GM03348 (cell line): ENCODE results near the gene CAMTA1.
"Not testable (repeated sequence)": the region's sequence is repeated elsewhere in the genome, so short reads cannot be mapped to it uniquely, and the experiment has no call there.

Source experiments
- DNase-seq: peaks from one replicate; pipeline ENCODE4 v3.0.0; 2012; ENCODE audit warnings: low spot score

Gene CAMTA1

GRCh38 chr1:6785318-6785727, at the start of gene CAMTA1:
TSS of gene CAMTA1 (plus strand) at chr1:6785454. CDS start at chr1:6785531, 77 bp downstream.
- DNase-seq: no peak

GRCh38 chr1:6738987-6739676, 46.1 kb upstream of the CAMTA1 start:
- no peak for DNase-seq

- DNase-seq: not testable (repeated sequence)
Measured at GRCh38 chr1:6742676-6743188, 42.5 kb upstream of the CAMTA1 start.

GRCh38 chr1:6743189-6744101, 41.8 kb upstream of the CAMTA1 start:
- DNase-seq: peak; percentile 85

GRCh38 chr1:6745073-6745472, 40.2 kb upstream of the CAMTA1 start:
- no peak for DNase-seq

GRCh38 chr1:6747674-6748073, 37.6 kb upstream of the CAMTA1 start:
- DNase-seq: no peak

- DNase-seq: no peak
Measured at GRCh38 chr1:6750490-6750889, 34.8 kb upstream of the CAMTA1 start.

GRCh38 chr1:6753320-6754140, 31.7 kb upstream of the CAMTA1 start:
- DNase-seq: no peak

GRCh38 chr1:6756457-6756856, 28.8 kb upstream of the CAMTA1 start:
- no peak for DNase-seq

GRCh38 chr1:6757719-6758435, 27.4 kb upstream of the CAMTA1 start:
- peak; percentile 53 for DNase-seq

GRCh38 chr1:6761196-6761737, 24.0 kb upstream of the CAMTA1 start:
- no peak for DNase-seq

GRCh38 chr1:6762060-6762459, 23.2 kb upstream of the CAMTA1 start:
- no peak for DNase-seq

- DNase-seq: peak; percentile 78
Measured at GRCh38 chr1:6770751-6771440, 14.4 kb upstream of the CAMTA1 start.

- DNase-seq: no peak
Measured at GRCh38 chr1:6771441-6771769, 13.8 kb upstream of the CAMTA1 start.

GRCh38 chr1:6774381-6774780, 10.9 kb upstream of the CAMTA1 start:
- DNase-seq: no peak

GRCh38 chr1:6775261-6776043, 9.8 kb upstream of the CAMTA1 start:
- no peak for DNase-seq

GRCh38 chr1:6776389-6776788, 8.9 kb upstream of the CAMTA1 start:
- no peak for DNase-seq

- no peak for DNase-seq
Measured at GRCh38 chr1:6776895-6777294, 8.4 kb upstream of the CAMTA1 start.

GRCh38 chr1:6777813-6778212, 7.4 kb upstream of the CAMTA1 start:
- DNase-seq: no peak
